Measurements from ENCODE around the gene TMEM63C.
"Not testable (repeated sequence)": the region's sequence is repeated elsewhere in the genome, so short reads cannot be mapped to it uniquely, and the experiment has no call there.

TMEM63C gene

DNA sequence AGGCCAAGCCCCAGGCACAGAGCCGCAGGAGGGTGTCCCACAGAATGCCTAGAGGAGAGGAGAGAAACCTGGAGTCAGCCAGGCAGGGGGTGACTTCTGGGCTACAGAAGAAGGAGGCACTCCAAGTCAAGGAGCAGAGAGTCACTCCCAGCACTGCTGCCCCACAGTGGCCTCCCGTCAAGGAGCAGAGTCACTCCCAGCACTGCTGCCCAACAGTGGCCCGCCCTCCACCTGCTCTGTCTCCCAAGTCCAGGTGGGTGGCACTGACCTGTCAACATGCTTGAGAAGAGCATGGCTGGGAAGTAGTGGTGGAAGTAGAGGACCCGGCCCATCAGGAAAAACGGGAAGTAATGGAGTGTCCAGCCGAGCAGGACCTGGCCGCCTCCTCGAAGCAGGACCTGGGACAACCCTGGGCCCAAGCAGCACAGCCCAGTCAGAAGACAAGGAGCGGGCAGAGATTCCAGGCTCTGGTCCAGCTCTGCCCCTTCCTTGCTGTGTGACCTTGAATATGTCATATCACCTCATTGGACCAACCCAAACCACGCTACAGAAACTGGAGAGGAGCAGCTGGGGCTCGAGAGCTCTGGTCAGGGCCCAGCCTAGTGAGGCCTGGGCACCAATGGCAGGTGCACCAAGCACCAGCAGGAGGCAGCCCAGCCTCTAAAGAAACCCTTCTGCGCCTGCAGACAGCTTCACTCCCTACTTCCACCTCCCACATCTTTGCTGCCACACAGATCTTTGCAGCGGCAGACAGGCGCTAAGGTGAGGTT, 97.0 kb downstream of the TMEM63C start:
- TF ChIP-seq SNAI2 (CRISPR knock-in tag; IDR thresholded peaks at IDR 0.05) = no peak
- no peak for TF ChIP-seq TOX (CRISPR knock-in tag; IDR thresholded peaks at IDR 0.05; ENCODE audit: borderline replicate concordance)
- TF ChIP-seq ZFP3 (CRISPR knock-in tag; IDR thresholded peaks at IDR 0.05) = no peak
- TF ChIP-seq ISL1 (CRISPR knock-in tag; IDR thresholded peaks at IDR 0.05) = no peak
- no peak for TF ChIP-seq BACH2 (CRISPR knock-in tag; IDR thresholded peaks at IDR 0.05; ENCODE audit: borderline replicate concordance)
- TF ChIP-seq RARB (CRISPR knock-in tag; IDR thresholded peaks at IDR 0.05) = no peak
- no peak for ATAC-seq

DNA sequence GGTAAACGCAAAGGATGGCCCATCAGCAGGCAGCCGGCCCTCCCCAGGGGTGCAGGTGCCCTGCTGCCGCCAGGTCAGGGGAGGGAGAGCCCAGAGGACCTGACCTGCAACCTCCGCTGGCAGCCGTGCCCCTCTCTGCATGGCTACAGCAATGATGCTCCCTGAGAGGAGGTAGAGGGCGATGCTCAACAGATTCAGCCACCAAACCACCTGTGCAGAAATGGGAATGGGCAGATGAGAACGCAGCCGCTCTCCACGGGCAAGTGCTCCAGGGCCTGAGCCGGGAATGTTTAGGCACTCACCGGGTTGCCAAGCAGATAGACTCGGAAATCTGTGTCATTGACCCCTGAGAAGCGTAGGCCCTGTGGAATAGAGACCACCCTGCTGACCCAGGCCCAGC, 98.1 kb downstream of the TMEM63C start:
- TF ChIP-seq TCF4 (CRISPR knock-in tag; IDR thresholded peaks at IDR 0.05; ENCODE audit: borderline replicate concordance) (no peak), ZFP30 (CRISPR knock-in tag; IDR thresholded peaks at IDR 0.05) (no peak), CSDC2 (CRISPR knock-in tag; IDR thresholded peaks at IDR 0.05) (no peak), ZNF565 (CRISPR knock-in tag; conservative IDR thresholded peaks at IDR 0.05; ENCODE audit: low read depth) (no peak), OSR1 (CRISPR knock-in tag; IDR thresholded peaks at IDR 0.05) (no peak), TOX (CRISPR knock-in tag; IDR thresholded peaks at IDR 0.05; ENCODE audit: borderline replicate concordance) (no peak), ISL1 (CRISPR knock-in tag; IDR thresholded peaks at IDR 0.05) (no peak), SNAI2 (CRISPR knock-in tag; IDR thresholded peaks at IDR 0.05) (no peak), ESRRG (CRISPR knock-in tag; IDR thresholded peaks at IDR 0.05) (no peak), GLIS3 (CRISPR knock-in tag; IDR thresholded peaks at IDR 0.05) (no peak)
- TF ChIP-seq, protein P1, sequence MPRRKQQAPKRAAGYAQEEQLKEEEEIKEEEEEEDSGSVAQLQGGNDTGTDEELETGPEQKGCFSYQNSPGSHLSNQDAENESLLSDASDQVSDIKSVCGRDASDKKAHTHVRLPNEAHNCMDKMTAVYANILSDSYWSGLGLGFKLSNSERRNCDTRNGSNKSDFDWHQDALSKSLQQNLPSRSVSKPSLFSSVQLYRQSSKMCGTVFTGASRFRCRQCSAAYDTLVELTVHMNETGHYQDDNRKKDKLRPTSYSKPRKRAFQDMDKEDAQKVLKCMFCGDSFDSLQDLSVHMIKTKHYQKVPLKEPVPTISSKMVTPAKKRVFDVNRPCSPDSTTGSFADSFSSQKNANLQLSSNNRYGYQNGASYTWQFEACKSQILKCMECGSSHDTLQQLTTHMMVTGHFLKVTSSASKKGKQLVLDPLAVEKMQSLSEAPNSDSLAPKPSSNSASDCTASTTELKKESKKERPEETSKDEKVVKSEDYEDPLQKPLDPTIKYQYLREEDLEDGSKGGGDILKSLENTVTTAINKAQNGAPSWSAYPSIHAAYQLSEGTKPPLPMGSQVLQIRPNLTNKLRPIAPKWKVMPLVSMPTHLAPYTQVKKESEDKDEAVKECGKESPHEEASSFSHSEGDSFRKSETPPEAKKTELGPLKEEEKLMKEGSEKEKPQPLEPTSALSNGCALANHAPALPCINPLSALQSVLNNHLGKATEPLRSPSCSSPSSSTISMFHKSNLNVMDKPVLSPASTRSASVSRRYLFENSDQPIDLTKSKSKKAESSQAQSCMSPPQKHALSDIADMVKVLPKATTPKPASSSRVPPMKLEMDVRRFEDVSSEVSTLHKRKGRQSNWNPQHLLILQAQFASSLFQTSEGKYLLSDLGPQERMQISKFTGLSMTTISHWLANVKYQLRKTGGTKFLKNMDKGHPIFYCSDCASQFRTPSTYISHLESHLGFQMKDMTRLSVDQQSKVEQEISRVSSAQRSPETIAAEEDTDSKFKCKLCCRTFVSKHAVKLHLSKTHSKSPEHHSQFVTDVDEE (CRISPR knock-in tag; IDR thresholded peaks at IDR 0.05) = no peak
- ATAC-seq = no peak

DNA sequence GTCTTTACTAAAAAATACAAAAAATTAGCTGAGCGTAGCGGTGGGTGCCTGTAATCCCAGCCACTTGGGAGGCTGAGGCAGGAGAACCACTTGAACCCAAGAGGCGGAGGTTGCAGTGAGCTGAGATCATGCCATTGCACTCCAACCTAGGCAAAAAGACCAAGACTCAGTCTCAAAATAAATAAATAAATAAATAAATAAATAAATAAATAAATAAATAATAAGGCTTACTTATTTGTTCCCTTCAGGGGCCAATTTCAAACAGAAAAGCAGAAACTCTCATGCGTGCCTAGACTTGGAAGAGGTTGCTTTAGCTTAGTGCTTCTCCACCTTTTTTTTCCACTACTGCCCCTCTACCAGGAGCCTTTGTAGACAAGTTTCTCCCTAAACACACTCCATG, 99.3 kb downstream of the TMEM63C start:
- ATAC-seq = not testable (repeated sequence)

DNA sequence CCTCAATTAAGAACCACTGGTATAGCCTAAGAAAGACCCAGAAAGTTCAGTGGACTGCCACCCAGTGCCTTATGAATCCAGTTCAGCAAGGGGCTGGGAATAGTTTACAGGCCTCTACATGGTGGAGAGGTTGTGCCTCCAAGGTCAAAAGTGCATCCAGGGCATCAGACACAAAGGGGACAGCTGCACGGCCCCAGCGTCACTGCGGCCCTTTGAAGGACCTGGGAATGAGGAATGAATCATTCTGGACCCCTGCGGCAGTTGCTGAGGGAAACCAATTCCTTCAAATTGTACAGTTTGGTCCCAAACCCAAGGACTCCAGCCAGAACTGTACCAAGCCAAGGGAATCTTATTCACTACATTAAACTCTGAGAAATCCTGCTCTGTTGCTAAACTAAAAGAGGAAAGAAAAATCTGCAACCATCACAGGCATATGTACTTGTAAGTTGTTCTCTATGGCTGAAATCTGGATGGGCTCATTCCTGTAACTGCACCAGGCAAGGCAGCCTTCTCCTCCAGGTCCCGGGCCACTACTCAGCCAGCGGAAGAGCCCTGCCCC, 100.3 kb downstream of the TMEM63C start:
- no peak for ATAC-seq
- TF ChIP-seq, protein P2, sequence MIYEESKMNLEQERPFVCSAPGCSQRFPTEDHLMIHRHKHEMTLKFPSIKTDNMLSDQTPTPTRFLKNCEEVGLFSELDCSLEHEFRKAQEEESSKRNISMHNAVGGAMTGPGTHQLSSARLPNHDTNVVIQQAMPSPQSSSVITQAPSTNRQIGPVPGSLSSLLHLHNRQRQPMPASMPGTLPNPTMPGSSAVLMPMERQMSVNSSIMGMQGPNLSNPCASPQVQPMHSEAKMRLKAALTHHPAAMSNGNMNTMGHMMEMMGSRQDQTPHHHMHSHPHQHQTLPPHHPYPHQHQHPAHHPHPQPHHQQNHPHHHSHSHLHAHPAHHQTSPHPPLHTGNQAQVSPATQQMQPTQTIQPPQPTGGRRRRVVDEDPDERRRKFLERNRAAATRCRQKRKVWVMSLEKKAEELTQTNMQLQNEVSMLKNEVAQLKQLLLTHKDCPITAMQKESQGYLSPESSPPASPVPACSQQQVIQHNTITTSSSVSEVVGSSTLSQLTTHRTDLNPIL (CRISPR knock-in tag; IDR thresholded peaks at IDR 0.05; ENCODE audit: low read depth) = no peak
- no peak for TF ChIP-seq SNAI2 (CRISPR knock-in tag; IDR thresholded peaks at IDR 0.05)
- TF ChIP-seq, protein P1 (CRISPR knock-in tag; IDR thresholded peaks at IDR 0.05) = no peak
- no peak for TF ChIP-seq ZFP30 (CRISPR knock-in tag; IDR thresholded peaks at IDR 0.05)
- no peak for TF ChIP-seq RARB (CRISPR knock-in tag; IDR thresholded peaks at IDR 0.05)
- TF ChIP-seq PPARA (CRISPR knock-in tag; IDR thresholded peaks at IDR 0.05; ENCODE audit: borderline replicate concordance) = no peak
- no peak for TF ChIP-seq GLIS3 (CRISPR knock-in tag; IDR thresholded peaks at IDR 0.05)
- TF ChIP-seq, protein P3, sequence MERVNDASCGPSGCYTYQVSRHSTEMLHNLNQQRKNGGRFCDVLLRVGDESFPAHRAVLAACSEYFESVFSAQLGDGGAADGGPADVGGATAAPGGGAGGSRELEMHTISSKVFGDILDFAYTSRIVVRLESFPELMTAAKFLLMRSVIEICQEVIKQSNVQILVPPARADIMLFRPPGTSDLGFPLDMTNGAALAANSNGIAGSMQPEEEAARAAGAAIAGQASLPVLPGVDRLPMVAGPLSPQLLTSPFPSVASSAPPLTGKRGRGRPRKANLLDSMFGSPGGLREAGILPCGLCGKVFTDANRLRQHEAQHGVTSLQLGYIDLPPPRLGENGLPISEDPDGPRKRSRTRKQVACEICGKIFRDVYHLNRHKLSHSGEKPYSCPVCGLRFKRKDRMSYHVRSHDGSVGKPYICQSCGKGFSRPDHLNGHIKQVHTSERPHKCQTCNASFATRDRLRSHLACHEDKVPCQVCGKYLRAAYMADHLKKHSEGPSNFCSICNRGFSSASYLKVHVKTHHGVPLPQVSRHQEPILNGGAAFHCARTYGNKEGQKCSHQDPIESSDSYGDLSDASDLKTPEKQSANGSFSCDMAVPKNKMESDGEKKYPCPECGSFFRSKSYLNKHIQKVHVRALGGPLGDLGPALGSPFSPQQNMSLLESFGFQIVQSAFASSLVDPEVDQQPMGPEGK (CRISPR knock-in tag; IDR thresholded peaks at IDR 0.05; ENCODE audit: borderline replicate concordance) = no peak
- TF ChIP-seq ZNF565 (CRISPR knock-in tag; conservative IDR thresholded peaks at IDR 0.05; ENCODE audit: low read depth) = no peak
- TF ChIP-seq, protein P4, sequence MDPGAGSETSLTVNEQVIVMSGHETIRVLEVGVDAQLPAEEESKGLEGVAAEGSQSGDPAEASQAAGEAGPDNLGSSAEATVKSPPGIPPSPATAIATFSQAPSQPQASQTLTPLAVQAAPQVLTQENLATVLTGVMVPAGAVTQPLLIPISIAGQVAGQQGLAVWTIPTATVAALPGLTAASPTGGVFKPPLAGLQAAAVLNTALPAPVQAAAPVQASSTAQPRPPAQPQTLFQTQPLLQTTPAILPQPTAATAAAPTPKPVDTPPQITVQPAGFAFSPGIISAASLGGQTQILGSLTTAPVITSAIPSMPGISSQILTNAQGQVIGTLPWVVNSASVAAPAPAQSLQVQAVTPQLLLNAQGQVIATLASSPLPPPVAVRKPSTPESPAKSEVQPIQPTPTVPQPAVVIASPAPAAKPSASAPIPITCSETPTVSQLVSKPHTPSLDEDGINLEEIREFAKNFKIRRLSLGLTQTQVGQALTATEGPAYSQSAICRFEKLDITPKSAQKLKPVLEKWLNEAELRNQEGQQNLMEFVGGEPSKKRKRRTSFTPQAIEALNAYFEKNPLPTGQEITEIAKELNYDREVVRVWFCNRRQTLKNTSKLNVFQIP (CRISPR knock-in tag; IDR thresholded peaks at IDR 0.05; ENCODE audit: borderline replicate concordance, low read depth) = no peak
